Measurements from ENCODE around the gene NSL1.
"Not testable (repeated sequence)": the region's sequence is repeated elsewhere in the genome, so short reads cannot be mapped to it uniquely, and the experiment has no call there.

Gene NSL1, protein sequence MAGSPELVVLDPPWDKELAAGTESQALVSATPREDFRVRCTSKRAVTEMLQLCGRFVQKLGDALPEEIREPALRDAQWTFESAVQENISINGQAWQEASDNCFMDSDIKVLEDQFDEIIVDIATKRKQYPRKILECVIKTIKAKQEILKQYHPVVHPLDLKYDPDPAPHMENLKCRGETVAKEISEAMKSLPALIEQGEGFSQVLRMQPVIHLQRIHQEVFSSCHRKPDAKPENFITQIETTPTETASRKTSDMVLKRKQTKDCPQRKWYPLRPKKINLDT

DNA sequence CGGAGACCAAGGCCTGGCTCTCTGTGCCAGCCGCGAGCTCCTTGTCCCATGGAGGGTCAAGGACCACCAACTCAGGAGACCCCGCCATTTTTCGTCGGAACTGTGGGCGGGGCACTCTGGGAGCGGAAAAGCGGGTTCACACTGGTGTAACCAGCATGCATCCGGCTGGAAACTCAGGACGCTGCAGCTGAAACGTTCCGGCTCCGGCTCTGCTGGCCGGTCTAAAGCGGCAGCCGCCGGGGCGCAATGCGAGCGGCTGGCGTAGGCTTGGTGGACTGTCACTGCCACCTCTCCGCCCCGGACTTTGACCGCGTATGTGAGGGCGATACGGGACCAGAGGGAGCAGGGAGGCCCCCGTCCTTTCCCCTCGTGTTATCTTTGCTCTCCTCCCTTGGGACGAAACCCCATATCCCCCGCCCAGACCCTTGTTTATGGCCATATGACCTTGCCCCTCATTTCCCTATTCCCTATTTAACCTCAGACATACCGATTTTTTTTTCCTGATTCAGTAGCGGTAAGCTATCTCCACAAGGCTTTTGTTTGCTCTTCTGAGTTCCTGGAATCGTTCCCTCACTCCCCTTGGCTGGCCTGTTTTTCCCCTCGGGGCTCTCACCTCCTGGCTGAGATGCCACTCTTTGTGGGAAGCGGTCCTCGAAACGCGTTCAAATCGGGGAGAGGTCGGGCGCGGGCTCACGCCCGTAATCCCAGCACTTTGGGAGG lies at the start of gene NSL1, which contains the start of gene TATDN3:
TSS of gene NSL1 (minus strand) at position 102 of the 720 bp plus-strand sequence. CDS start at position 88, 14 bp downstream.
TSS of gene TATDN3 (plus strand) at position 219 of the 720 bp plus-strand sequence. CDS start at position 247, 28 bp downstream.
- peak; percentile 92 for DNase-seq

- no peak for DNase-seq
Observed at GRCh38 chr1:212838145-212838544, 46.6 kb upstream of the NSL1 start.

GRCh38 chr1:212833211-212834207 lies 41.9 kb upstream of the NSL1 start:
- not testable (repeated sequence) for DNase-seq

GRCh38 chr1:212828395-212828794 lies 36.8 kb upstream of the NSL1 start:
- DNase-seq: no peak

DNA sequence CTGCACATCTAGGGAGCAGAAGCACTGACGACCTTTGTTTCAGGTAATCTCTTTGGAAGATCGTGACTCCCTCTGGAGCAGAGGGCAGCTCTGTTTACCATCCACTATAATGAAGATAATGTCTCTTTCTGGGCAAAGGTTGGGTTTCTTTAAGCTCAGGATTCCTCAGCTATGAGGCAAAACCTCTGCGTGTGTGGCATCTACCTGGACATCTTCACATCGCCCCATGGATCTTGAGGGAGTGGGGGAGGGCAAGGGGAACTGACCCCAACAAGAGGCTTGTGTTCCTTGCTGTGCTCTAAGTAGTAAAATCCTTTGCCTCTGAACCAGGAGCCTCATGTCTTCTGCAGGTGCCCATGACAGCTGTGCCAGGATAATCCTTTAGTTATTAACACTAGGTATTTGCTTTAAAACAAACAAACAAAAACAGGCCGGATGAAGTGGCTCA lies 36.3 kb upstream of the NSL1 start:
- DNase-seq: no peak

- no peak for DNase-seq
Observed at GRCh38 chr1:212827171-212827776, 35.7 kb upstream of the NSL1 start.

- DNase-seq: no peak
Observed at GRCh38 chr1:212825798-212826452, 34.3 kb upstream of the NSL1 start.

DNA sequence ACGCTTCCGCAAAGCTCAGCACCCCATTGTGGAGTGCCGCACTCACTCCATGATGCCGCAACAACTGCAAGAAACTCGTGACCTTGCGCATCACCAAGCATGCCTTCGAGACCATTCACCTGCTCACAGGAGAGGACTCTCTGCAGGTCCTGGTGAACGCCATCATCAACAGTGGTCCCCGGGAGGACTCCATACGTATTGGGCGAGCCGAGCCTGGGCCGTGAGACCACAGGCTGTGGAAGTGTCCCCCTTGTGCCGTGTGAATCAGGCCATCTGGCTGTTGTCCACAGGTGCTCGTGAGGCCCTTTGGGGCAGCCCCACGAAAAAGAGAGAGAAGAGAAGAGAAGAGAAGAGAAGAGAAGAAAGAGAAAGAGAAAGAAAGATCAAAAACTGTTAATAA lies 32.6 kb upstream of the NSL1 start:
- no peak for DNase-seq

- no peak for DNase-seq
Observed at GRCh38 chr1:212822956-212823355, 31.4 kb upstream of the NSL1 start.

DNA sequence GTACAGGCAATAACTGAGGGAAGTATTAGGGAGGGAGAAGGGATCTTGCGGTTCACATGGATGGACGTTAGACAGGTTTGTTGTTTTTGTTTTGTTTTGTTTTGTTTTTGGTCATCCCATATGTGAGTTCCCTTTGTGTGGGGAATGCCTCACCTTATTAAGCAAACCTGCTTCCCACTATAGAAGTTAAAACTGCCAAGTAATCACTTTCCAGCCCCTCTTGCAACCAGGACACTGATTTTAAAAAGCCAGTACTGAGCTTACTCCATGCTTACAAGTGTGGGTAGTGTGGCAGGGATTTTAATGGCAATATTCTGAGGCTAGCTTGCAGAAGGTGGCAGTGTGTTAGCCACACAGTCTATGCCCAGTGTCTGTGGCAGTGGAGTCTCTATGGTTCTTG lies 29.4 kb upstream of the NSL1 start:
- no peak for DNase-seq

- no peak for DNase-seq
Observed at GRCh38 chr1:212819726-212820125, 28.1 kb upstream of the NSL1 start.

- DNase-seq: no peak
Observed at GRCh38 chr1:212816567-212817278, 25.1 kb upstream of the NSL1 start.

DNA sequence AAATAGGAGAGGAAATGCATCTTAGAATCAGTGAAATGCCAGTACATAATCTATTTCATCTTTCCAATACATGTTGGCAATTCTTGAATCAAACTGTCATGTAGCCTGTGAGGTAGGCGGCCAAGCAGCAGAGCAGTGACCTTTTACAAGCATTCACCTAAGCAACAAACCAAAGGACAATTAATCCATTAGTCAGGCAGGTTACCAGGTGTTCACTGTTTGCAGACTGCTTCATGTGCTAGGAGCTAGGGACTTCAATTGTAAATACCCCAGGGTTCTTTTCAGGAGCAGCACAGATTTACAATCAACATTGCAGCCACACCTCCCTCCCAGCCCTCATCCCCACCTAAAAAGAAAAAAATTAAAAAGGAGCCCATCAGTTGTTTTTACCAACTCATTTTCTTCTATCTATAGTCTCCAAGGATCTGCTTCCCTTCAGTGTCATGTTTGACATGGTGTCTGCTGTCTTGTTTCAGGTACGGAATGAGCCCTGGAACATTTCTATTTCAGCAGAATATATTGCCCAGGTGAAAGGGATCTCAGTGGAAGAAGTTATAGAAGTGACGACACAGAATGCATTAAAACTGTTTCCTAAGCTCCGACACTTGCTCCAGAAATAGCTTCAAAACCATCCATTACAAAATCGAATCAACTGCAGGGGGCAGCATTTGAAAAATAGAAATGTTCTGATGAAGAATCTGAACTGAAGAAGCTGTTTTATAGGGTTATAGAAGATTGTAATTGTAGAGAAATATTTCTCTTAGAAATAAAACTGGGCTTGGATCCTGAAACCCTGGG lies 23.2 kb upstream of the NSL1 start:
- peak; percentile 97 for DNase-seq

DNA sequence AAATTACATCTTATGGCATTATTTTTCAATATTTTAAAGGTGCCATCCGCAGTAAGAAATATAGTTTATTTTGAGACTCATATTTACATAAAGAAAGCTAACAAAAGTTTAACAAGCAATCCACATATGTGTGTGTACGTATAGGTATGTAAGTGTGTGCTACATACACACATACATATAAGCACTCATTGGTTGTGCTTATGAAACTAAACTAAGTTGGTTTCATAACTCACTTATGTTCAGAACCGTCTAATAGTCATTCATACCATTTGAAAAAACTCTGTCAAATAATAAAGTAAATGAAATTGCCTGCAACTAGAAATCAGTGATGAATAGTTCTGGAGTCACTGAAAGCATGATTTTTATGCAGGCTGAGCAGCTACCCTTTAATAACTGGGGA lies 14.2 kb upstream of the NSL1 start:
- DNase-seq: no peak

DNA sequence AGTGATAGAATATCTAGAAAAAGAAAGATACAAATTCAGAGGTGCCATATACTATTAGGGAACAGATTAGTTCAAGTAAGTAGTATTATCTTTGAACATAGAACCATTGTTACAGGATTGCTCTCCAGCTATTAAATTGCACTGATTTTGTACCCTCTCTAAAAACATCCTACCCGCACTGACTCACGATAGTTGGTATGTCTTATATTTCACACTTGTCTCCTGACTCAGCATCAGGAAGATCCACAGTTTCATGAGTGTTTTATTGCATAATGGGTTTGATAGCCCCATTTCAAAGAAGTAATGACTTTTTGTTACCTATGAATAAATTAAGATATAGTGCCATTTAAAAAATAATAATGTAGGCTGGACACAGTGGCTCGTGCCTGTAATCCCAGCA lies 6.1 kb upstream of the NSL1 start:
- no peak for DNase-seq

DNA sequence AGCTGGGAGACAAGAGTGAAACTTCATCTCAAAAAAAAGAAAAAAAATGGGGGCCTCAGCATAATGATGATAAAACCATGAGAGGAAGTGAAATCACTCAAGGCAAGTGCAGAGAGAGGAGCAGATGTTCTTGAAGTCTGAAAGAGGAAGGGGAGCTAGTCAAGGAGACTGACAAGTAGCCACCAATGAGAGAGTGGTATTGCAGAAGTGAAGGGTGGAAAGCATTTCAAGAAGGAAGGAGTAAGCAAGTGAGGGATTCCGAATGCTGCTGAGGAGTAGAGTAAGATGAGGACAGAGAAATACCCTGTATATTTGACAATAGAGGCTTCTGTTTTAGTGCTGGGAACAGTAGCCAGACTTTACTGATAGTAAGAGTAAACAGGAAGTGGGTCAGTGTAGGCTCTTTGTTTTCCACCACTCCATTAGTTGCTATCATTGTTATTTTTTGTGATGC lies 3.0 kb upstream of the NSL1 start:
- peak; percentile 21 for DNase-seq

DNA sequence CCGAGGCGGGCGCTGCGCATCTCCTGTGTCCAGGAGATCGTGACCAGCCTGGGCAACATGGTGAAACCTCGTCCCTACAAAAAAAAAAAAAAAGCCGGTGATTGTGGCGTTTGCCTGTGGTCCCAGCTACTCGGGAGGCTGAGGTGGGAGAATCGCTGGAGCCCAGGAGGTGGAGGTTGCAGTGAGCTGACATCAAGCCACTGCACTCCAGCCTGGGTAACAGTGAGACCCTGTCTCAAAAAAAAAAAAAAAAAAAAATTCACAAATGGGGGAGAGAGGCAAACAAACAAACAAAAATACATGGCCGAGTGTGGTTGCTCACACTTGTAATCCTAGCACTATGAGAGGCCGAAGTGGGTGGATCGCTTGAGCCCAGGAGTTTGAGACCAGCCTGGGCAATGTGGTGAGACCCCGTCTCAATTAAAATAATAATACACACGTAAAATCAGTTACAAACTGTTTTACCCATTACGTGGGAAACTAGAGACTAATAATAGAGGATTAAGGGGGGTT lies 875 bp upstream of the NSL1 start:
- no peak for DNase-seq

DNA sequence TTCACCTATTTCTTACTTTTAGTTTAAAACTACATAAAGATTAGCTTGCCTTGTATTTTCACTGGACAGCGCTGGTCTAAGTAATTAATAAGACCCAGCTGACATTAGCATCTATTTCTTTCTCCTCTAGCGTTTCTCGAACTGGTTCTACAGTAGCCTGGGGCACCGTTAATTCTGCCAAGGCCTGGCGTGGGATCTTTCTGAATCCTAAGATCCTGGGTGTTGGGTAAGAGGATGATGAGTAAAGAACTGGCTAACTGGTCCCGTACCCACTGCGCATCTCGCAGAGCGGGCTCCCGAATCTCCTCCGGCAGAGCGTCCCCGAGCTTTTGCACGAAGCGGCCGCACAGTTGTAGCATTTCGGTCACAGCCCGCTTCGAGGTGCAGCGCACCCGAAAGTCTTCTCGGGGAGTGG lies 309 bp downstream of the NSL1 start:
- peak; percentile 62 for DNase-seq

GRCh38 chr1:212785871-212786270 lies 5.7 kb downstream of the NSL1 start:
- DNase-seq: no peak

- no peak for DNase-seq
Observed at GRCh38 chr1:212783976-212784375, 7.6 kb downstream of the NSL1 start.
